Measurements from ENCODE around the gene SRMS. TPM values are rescaled to one million over a fixed set of nuclear protein-coding genes. Genes with fewer than 3 reads are reported as not detected.

The SRMS gene
- total RNA-seq, 1 donor from 2014 or later: not detected

DNA sequence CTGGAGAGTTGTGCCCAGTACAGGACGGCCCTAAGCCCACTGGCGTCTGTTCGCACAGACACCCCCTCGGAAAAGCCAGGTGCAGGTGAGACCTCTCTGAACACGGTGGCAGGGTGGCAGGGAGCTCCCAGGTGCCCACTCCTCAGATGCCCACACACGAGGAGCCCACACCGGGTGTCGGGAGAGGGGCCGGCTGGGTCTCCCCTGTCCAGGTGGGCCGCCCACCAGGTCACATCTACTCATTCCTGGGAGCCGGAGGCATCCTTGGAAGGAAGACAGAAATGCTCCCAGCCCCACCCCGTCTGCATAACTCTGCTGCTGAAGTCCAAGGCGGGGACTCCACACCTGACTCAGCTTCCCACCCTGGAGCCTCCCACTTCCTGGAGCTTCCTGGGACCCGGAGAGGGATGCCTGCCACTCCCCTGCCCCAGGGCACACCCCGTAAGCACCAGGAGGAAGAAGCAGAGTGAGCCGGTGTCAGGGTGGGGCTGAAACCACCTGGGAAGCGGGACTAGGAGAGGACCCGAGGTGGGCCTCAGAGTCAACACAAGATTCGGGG, 2.5 kb downstream of the SRMS start:
- H3K4me3 ChIP-seq: no peak overlapping the region
- H3K4me1 ChIP-seq: no peaks in the 10 kb centered on the region
- peaks cover 4% of the 10 kb centered on the region for H3K27me3 ChIP-seq
- TF ChIP-seq POLR2A (IDR thresholded peaks at IDR 0.05) (no peak), POLR2AphosphoS5 (IDR thresholded peaks at IDR 0.05; ENCODE audit: insufficient read depth in 1 of 2, low read depth in 1 of 2) (no peak)
- TF ChIP-seq, protein P1, sequence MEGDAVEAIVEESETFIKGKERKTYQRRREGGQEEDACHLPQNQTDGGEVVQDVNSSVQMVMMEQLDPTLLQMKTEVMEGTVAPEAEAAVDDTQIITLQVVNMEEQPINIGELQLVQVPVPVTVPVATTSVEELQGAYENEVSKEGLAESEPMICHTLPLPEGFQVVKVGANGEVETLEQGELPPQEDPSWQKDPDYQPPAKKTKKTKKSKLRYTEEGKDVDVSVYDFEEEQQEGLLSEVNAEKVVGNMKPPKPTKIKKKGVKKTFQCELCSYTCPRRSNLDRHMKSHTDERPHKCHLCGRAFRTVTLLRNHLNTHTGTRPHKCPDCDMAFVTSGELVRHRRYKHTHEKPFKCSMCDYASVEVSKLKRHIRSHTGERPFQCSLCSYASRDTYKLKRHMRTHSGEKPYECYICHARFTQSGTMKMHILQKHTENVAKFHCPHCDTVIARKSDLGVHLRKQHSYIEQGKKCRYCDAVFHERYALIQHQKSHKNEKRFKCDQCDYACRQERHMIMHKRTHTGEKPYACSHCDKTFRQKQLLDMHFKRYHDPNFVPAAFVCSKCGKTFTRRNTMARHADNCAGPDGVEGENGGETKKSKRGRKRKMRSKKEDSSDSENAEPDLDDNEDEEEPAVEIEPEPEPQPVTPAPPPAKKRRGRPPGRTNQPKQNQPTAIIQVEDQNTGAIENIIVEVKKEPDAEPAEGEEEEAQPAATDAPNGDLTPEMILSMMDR (IDR thresholded peaks at IDR 0.05): no peak
- intact Hi-C loops (cut with DNase I): no loop called here
- H3K36me3 ChIP-seq: no peaks in the 10 kb centered on the region
- no peak overlapping the region for H3K27ac ChIP-seq
- no peaks in the 10 kb centered on the region for H3K9me3 ChIP-seq
- no peak for DNase-seq (ENCODE audit: extremely low spot score in 2 of 2)

DNA sequence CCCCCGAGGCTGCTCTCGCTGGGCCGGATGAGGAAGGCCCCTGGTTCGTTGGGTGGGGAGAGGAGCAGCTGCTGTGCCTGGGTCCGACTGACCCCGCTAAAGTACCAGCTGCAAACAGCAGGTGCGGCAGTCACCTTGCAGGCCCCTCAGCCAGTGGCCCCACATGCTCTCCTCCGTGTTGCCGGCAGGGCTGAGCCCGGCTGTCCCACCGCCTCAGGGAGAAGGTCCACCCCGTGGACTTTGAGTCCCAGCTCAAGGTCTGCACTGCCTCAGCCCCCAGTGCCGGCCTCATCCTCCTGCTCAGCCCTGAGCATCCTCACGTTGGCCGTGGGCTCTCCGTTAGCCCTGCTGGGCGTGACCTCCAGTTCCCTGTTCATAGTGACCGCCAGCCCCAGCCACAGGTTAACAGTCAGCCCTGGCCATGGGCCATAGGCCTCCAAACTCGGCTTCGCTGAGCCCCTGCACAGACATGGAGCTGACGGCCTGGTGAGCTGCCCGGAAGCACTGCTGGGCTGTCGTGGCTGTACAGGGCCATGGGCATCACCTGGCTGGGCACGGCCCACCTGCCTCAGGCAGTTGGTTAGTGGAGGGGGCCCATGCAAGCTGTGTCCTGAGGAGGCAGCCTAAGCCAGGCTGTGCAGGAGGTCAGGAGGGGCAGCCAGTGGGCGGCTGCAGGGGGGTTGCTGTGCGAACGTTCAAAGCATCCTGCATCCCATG, 3.1 kb downstream of the SRMS start:
- H3K27me3 ChIP-seq: no peaks in the 10 kb centered on the region
- no peak for DNase-seq (ENCODE audit: extremely low spot score in 2 of 2)
- intact Hi-C loops (cut with DNase I): no loop called here

DNA sequence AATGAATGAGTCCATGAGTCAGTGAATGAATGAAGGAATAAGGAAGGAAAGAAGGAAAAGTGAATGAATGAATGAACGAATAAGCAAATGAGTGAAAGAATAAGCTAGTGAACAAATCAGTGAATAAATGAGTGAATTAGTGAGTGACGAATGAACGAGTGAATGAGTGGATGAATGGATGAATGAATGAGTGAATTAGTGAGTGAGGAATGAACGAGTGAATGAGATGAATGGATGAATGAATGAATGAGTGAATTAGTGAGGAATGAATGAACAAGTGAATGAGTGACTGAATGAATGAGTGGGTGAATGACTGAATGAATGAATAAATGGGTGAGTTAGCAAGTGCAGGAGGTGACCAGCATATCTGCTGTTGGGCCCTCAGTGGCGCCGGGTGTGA, 3.8 kb downstream of the SRMS start:
- H3K36me3 ChIP-seq: no peaks in the 10 kb centered on the region
- DNase-seq (ENCODE audit: extremely low spot score in 2 of 2): no peak
- no peaks in the 10 kb centered on the region for H3K9me3 ChIP-seq
- H3K27ac ChIP-seq: no peak overlapping the region
- intact Hi-C loops (cut with DNase I): no loop called here
- TF ChIP-seq POLR2A (IDR thresholded peaks at IDR 0.05): no peak
- TF ChIP-seq, protein P1 (IDR thresholded peaks at IDR 0.05): no peak
- TF ChIP-seq POLR2AphosphoS5 (IDR thresholded peaks at IDR 0.05; ENCODE audit: insufficient read depth in 1 of 2, low read depth in 1 of 2): no peak
- H3K27me3 ChIP-seq: no peaks in the 10 kb centered on the region
- H3K4me3 ChIP-seq: no peak overlapping the region
- peaks cover 3% of the 10 kb centered on the region for H3K4me1 ChIP-seq

More for the DNA sequence above, 3.1 kb downstream of the SRMS start:
- no peaks in the 10 kb centered on the region for H3K4me1 ChIP-seq
- no peak overlapping the region for H3K4me3 ChIP-seq
- H3K9me3 ChIP-seq: no peaks in the 10 kb centered on the region
- H3K36me3 ChIP-seq: no peaks in the 10 kb centered on the region
- no peak overlapping the region for H3K27ac ChIP-seq
- TF ChIP-seq POLR2AphosphoS5 (IDR thresholded peaks at IDR 0.05; ENCODE audit: insufficient read depth in 1 of 2, low read depth in 1 of 2): no peak
- no peak for TF ChIP-seq POLR2A (IDR thresholded peaks at IDR 0.05)
- TF ChIP-seq, protein P1 (IDR thresholded peaks at IDR 0.05): no peak

DNA sequence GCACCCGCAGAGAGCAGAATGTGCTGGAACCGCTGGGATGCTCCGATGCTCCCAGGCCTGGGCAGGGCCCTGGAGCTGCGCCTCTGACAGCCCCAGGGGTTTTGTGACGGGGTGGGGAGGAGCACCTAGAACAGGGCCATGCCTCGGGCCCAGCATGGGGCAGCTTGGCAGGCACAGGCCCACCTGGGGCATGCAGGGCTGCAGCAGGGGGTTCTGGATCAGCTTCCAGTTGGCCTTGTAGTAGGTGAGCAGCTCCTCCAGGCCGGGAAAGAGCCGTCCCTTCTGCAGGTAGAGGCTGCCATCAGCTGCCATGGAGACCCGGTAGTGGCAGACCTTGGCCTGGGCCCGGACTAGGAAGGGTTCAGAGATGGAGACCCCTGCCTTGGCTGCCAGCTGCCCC, 4.4 kb downstream of the SRMS start:
- no peaks in the 10 kb centered on the region for H3K9me3 ChIP-seq
- DNase-seq (ENCODE audit: extremely low spot score in 2 of 2): no peak
- H3K4me3 ChIP-seq: no peak overlapping the region
- no peaks in the 10 kb centered on the region for H3K27me3 ChIP-seq
- no peaks in the 10 kb centered on the region for H3K36me3 ChIP-seq
- intact Hi-C loops (cut with DNase I): no loop called here
- no peak overlapping the region for H3K27ac ChIP-seq
- no peak for TF ChIP-seq POLR2A (IDR thresholded peaks at IDR 0.05)
- TF ChIP-seq, protein P1 (IDR thresholded peaks at IDR 0.05): no peak
- no peak for TF ChIP-seq POLR2AphosphoS5 (IDR thresholded peaks at IDR 0.05; ENCODE audit: insufficient read depth in 1 of 2, low read depth in 1 of 2)
- peaks cover 9% of the 10 kb centered on the region for H3K4me1 ChIP-seq

DNA sequence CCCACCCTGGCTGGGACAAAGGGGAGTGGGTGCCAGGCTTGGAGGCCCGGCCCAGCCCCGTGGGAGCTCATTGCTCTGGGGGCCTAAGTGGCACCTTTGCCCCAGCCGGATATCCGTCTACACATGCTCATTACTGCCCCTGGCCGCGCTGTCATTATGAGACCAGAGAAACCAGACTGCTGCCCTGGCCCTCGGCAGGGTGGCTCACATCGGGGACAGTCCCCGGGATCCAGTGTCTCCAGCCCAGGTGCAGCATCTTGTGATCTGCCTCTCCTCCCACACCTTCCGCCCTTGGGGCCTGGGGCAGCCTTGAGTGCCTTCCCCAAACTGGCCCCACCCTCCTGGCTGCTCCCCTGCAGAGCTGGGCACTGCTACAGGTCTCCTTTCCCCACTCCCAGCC, 4.9 kb downstream of the SRMS start:
- intact Hi-C loops (cut with DNase I): no loop called here
- Histone ChIP-seq H3K9me3 (no peaks in the 10 kb centered on the region), H3K4me3 (no peak overlapping the region), H3K27me3 (no peaks in the 10 kb centered on the region), H3K36me3 (no peaks in the 10 kb centered on the region), H3K4me1 (peaks cover 14% of the 10 kb centered on the region), H3K27ac (no peak overlapping the region)
- TF ChIP-seq POLR2AphosphoS5 (IDR thresholded peaks at IDR 0.05; ENCODE audit: insufficient read depth in 1 of 2, low read depth in 1 of 2) (no peak), POLR2A (IDR thresholded peaks at IDR 0.05) (no peak)
- TF ChIP-seq, protein P1 (IDR thresholded peaks at IDR 0.05): no peak
- no peak for DNase-seq (ENCODE audit: extremely low spot score in 2 of 2)
